GM23338 (cell line): Measurements from ENCODE around the gene TUBG2. TPM values are rescaled to one million over a fixed set of nuclear protein-coding genes. Genes with fewer than 3 reads are reported as not detected.
A peak's percentile ranks its signal among the peaks of the same experiment; 100 is the strongest.

Experiments
- ATAC-seq: fragments of 200-7000 bp; cut with Tn5 transposase; 3 replicates; pipeline ENCODE4 v1.9.1; 2020
- DNase-seq: peaks from one replicate; pipeline ENCODE4 v3.0.0-alpha.2; 2015; ENCODE audit warnings: low spot score
- H2AFZ ChIP-seq: fragments of 200-600 bp; sonication (generic); 2 replicates; pipeline ENCODE4 v1.8.0; 2016; ENCODE audit warnings: antibody characterized with exemption, mild to moderate bottlenecking, moderate library complexity
- H3F3A ChIP-seq: fragments of 200-600 bp; sonication (generic); replicated peaks from 2 replicates; pipeline ENCODE4 v1.8.0; 2017; ENCODE audit warnings: antibody characterized with exemption, mixed run types, low read depth
- H3K27ac ChIP-seq: fragments of 200-600 bp; sonication (generic); 2 replicates; pipeline ENCODE4 v1.6.1; 2016; ENCODE audit warnings: low read depth
- H3K27me3 ChIP-seq: fragments of 200-600 bp; sonication (generic); 2 replicates; pipeline ENCODE4 v1.8.0; 2016; ENCODE audit warnings: mild to moderate bottlenecking, mixed run types, moderate library complexity; ENCODE audit not compliant: insufficient read depth
- H3K36me3 ChIP-seq: fragments of 200-600 bp; sonication (generic); 2 replicates; pipeline ENCODE4 v1.8.0; 2016; ENCODE audit warnings: mild to moderate bottlenecking; ENCODE audit not compliant: insufficient read depth
- H3K4me1 ChIP-seq: fragments of 200-600 bp; sonication (generic); 2 replicates; pipeline ENCODE4 v1.8.0; 2016; ENCODE audit warnings: mild to moderate bottlenecking, moderate library complexity; ENCODE audit not compliant: insufficient read depth
- H3K4me2 ChIP-seq: fragments of 200-600 bp; sonication (generic); 2 replicates; pipeline ENCODE4 v1.7.1; 2017; ENCODE audit warnings: mixed run types
- H3K4me3 ChIP-seq: fragments of 200-600 bp; sonication (generic); 2 replicates; pipeline ENCODE4 v1.6.1; 2016; ENCODE audit warnings: mixed run types
- H3K79me2 ChIP-seq: fragments of 200-600 bp; sonication (generic); replicated peaks from 2 replicates; pipeline ENCODE4 v1.8.0; 2017; ENCODE audit warnings: mild to moderate bottlenecking; ENCODE audit not compliant: insufficient read depth
- H3K9me2 ChIP-seq: fragments of 200-600 bp; sonication (generic); 2 replicates; pipeline ENCODE4 v1.8.0; 2017; ENCODE audit not compliant: insufficient read depth
- H4K20me1 ChIP-seq: fragments of 200-600 bp; sonication (generic); replicated peaks from 2 replicates; pipeline ENCODE4 v1.8.0; 2017; ENCODE audit warnings: mild to moderate bottlenecking; ENCODE audit not compliant: insufficient read depth
- H3K27ac Mint-ChIP-seq: 2 replicates; pipeline ENCODE4 v1.8.0; 2020; ENCODE audit warnings: inconsistent platforms, mild to moderate bottlenecking, moderate library complexity, mixed read lengths
- H3K27me3 Mint-ChIP-seq: 3 replicates; pipeline ENCODE4 v1.8.0; 2022; ENCODE audit warnings: low read depth, mild to moderate bottlenecking, moderate library complexity, mixed read lengths, inconsistent platforms; ENCODE audit not compliant: insufficient read depth, poor library complexity
- H3K36me3 Mint-ChIP-seq: 3 replicates; pipeline ENCODE4 v1.8.0; 2021; ENCODE audit warnings: low read depth, mild to moderate bottlenecking, inconsistent platforms, moderate library complexity, mixed read lengths
- H3K4me1 Mint-ChIP-seq: 3 replicates; pipeline ENCODE4 v1.8.0; 2020; ENCODE audit warnings: mild to moderate bottlenecking, inconsistent platforms, mixed read lengths
- H3K4me3 Mint-ChIP-seq: 3 replicates; pipeline ENCODE4 v1.8.0; 2021; ENCODE audit warnings: moderate library complexity, mild to moderate bottlenecking, inconsistent platforms, mixed read lengths
- H3K9me3 Mint-ChIP-seq: 3 replicates; pipeline ENCODE4 v1.8.0; 2020; ENCODE audit warnings: moderate library complexity, mild to moderate bottlenecking, inconsistent platforms, mixed read lengths
- CREB1 ChIP-seq: fragments of 250-450 bp; sonication (Bioruptor Pico); IDR thresholded peaks from 2 replicates; pipeline ENCODE4 v1.5.0; 2020; ENCODE audit warnings: low read depth, mild to moderate bottlenecking, moderate library complexity
- CTCF ChIP-seq, 2 experiments: fragments of 200-600 bp in 1 of 2; sonication (generic) in 1 of 2; conservative IDR thresholded peaks; 2 replicates each; pipeline versions ENCODE4 v1.5.1 to v1.6.1; 2016 to 2017; ENCODE audit warnings: antibody characterized with exemption in 2 of 2, low read depth in 2 of 2, mild to moderate bottlenecking in 2 of 2, moderate library complexity in 1 of 2
- NANOG ChIP-seq: IDR thresholded peaks from 2 replicates; pipeline ENCODE4 v1.6.1; 2016; ENCODE audit warnings: antibody characterized with exemption, borderline replicate concordance
- ZNF114 ChIP-seq: fragments of 250-450 bp; sonication (Bioruptor Pico); IDR thresholded peaks from 2 replicates; pipeline ENCODE4 v1.5.0; 2020; ENCODE audit warnings: mild to moderate bottlenecking, moderate library complexity
- ZNF331 ChIP-seq: fragments of 250-450 bp; sonication (Bioruptor Pico); IDR thresholded peaks from 2 replicates; pipeline ENCODE4 v1.5.0; 2020; ENCODE audit warnings: low read depth, mild to moderate bottlenecking, moderate library complexity
- polyA plus RNA-seq: library from polyadenylated mRNA; unstranded; fragments of >200 nt; fragmentation: Nextera tagmentation; extraction: Ambion mirVana; gene quantifications from 2 replicates; pipeline ENCODE4 v1.2.1, GENCODE V29; 2016
- total RNA-seq: library from RNA; depleted of rRNA; stranded (reverse); fragments of >200 nt; shearing (Covaris generic); gene quantifications from 2 replicates; pipeline ENCODE4 v1.2.3, GENCODE V29; 2014
- TF ChIP-seq, protein P1 (sequence below): fragments of 250-450 bp; sonication (Bioruptor Pico); IDR thresholded peaks from 2 replicates; pipeline ENCODE4 v1.5.0; 2020; ENCODE audit warnings: mild to moderate bottlenecking, moderate library complexity
- TF ChIP-seq, protein P2 (sequence below): IDR thresholded peaks from one replicate; pipeline ENCODE4 v1.6.1; 2018; ENCODE audit warnings: antibody characterized with exemption; ENCODE audit not compliant: unreplicated experiment

The TUBG2 gene
- total and polyA plus RNA-seq, 2 experiments from 2014 or later, result 18.2 to 19.0 TPM

DNA sequence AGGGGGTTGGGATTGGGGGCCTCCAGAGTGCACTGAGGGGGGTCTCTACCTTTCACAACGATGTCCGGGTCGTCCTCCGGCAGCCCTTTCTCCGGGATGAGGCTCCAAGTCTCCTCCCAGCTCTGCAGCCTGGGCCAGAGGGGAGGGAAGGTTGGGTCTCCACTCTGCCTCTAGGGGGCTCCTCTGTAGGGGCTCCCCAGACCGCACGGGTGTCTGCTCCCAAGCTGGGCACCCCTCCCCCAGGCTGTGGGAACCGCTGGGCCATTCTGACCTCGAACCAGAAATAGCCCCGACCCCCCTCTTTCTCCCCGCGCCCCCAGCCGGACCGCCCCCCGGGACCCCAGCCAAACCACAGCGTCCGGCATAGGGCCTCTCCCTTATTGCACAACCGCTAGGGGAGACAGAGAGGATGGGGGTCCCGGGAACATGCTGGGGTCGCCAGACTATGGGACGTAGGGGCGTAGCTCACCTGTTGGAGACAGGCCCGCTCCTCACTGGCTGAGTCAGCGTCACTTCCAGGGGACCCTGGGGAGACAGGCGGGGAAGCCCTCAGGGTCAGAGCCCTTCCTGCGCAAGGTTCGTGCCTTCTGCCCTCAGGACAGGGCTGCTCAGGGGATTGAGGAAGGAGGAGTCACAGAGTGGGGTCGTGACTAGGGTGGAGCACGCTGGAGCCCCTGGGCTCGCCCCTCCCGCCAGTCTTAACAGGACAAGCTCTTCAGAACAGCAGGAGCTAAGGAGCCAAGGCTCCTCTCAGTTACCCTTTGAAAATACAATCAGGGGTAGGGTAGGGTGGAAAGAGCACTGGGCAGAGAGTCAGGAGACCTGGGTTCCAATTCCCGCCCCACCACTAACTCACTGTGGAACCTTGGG is 15.0 kb downstream of the TUBG2 start:
- Histone ChIP-seq H3K27ac (no peak overlapping the region), H3K9me2 (no peaks in the 10 kb centered on the region), H3K4me1 (peaks cover 41% of the 10 kb centered on the region), H3K36me3 (no peaks in the 10 kb centered on the region; the same call in 1 of the 2 replicates), H2AFZ (no peak overlapping the region), H3F3A (peaks cover 32% of the 10 kb centered on the region), H3K27me3 (peaks cover 63% of the 10 kb centered on the region), H3K79me2 (peaks cover 7% of the 10 kb centered on the region; the same call in 1 of the 2 replicates), H4K20me1 (0 out of 2 replicates have a peak, but pooled peaks cover 5% of the 10 kb centered on the region), H3K4me2 (peak overlapping the region; percentile 98), H3K4me3 (peak overlapping the region; percentile 92)
- H3K4me1 Mint-ChIP-seq, result peaks cover 41% of the 10 kb centered on the region
- TF ChIP-seq ZNF114 (CRISPR knock-in tag) (no peak), CREB1 (CRISPR knock-in tag) (no peak), CTCF (conservative IDR thresholded peaks at IDR 0.05; ENCODE audit: low read depth in 2 of 2) (peak; percentile 66), NANOG (no peak), ZNF331 (no peak)
- TF ChIP-seq, protein P1, sequence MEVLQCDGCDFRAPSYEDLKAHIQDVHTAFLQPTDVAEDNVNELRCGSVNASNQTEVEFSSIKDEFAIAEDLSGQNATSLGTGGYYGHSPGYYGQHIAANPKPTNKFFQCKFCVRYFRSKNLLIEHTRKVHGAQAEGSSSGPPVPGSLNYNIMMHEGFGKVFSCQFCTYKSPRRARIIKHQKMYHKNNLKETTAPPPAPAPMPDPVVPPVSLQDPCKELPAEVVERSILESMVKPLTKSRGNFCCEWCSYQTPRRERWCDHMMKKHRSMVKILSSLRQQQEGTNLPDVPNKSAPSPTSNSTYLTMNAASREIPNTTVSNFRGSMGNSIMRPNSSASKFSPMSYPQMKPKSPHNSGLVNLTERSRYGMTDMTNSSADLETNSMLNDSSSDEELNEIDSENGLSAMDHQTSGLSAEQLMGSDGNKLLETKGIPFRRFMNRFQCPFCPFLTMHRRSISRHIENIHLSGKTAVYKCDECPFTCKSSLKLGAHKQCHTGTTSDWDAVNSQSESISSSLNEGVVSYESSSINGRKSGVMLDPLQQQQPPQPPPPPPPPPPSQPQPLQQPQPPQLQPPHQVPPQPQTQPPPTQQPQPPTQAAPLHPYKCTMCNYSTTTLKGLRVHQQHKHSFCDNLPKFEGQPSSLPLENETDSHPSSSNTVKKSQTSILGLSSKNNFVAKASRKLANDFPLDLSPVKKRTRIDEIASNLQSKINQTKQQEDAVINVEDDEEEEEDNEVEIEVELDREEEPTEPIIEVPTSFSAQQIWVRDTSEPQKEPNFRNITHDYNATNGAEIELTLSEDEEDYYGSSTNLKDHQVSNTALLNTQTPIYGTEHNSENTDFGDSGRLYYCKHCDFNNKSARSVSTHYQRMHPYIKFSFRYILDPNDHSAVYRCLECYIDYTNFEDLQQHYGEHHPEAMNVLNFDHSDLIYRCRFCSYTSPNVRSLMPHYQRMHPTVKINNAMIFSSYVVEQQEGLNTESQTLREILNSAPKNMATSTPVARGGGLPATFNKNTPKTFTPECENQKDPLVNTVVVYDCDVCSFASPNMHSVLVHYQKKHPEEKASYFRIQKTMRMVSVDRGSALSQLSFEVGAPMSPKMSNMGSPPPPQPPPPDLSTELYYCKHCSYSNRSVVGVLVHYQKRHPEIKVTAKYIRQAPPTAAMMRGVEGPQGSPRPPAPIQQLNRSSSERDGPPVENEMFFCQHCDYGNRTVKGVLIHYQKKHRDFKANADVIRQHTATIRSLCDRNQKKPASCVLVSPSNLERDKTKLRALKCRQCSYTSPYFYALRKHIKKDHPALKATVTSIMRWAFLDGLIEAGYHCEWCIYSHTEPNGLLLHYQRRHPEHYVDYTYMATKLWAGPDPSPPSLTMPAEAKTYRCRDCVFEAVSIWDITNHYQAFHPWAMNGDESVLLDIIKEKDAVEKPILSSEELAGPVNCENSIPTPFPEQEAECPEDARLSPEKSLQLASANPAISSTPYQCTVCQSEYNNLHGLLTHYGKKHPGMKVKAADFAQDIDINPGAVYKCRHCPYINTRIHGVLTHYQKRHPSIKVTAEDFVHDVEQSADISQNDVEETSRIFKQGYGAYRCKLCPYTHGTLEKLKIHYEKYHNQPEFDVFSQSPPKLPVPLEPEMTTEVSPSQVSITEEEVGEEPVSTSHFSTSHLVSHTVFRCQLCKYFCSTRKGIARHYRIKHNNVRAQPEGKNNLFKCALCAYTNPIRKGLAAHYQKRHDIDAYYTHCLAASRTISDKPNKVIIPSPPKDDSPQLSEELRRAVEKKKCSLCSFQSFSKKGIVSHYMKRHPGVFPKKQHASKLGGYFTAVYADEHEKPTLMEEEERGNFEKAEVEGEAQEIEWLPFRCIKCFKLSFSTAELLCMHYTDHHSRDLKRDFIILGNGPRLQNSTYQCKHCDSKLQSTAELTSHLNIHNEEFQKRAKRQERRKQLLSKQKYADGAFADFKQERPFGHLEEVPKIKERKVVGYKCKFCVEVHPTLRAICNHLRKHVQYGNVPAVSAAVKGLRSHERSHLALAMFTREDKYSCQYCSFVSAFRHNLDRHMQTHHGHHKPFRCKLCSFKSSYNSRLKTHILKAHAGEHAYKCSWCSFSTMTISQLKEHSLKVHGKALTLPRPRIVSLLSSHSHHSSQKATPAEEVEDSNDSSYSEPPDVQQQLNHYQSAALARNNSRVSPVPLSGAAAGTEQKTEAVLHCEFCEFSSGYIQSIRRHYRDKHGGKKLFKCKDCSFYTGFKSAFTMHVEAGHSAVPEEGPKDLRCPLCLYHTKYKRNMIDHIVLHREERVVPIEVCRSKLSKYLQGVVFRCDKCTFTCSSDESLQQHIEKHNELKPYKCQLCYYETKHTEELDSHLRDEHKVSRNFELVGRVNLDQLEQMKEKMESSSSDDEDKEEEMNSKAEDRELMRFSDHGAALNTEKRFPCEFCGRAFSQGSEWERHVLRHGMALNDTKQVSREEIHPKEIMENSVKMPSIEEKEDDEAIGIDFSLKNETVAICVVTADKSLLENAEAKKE (CRISPR knock-in tag), result no peak
- TF ChIP-seq, protein P2, sequence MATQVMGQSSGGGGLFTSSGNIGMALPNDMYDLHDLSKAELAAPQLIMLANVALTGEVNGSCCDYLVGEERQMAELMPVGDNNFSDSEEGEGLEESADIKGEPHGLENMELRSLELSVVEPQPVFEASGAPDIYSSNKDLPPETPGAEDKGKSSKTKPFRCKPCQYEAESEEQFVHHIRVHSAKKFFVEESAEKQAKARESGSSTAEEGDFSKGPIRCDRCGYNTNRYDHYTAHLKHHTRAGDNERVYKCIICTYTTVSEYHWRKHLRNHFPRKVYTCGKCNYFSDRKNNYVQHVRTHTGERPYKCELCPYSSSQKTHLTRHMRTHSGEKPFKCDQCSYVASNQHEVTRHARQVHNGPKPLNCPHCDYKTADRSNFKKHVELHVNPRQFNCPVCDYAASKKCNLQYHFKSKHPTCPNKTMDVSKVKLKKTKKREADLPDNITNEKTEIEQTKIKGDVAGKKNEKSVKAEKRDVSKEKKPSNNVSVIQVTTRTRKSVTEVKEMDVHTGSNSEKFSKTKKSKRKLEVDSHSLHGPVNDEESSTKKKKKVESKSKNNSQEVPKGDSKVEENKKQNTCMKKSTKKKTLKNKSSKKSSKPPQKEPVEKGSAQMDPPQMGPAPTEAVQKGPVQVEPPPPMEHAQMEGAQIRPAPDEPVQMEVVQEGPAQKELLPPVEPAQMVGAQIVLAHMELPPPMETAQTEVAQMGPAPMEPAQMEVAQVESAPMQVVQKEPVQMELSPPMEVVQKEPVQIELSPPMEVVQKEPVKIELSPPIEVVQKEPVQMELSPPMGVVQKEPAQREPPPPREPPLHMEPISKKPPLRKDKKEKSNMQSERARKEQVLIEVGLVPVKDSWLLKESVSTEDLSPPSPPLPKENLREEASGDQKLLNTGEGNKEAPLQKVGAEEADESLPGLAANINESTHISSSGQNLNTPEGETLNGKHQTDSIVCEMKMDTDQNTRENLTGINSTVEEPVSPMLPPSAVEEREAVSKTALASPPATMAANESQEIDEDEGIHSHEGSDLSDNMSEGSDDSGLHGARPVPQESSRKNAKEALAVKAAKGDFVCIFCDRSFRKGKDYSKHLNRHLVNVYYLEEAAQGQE, result no peak
- peak overlapping the region; percentile 66 for H3K4me3 Mint-ChIP-seq
- peaks cover 22% of the 10 kb centered on the region for H3K36me3 Mint-ChIP-seq
- DNase-seq (peak; percentile 91), ATAC-seq (peak; percentile 18)
- no peak overlapping the region for H3K27ac Mint-ChIP-seq
- no peaks in the 10 kb centered on the region for H3K9me3 Mint-ChIP-seq
- peaks cover 63% of the 10 kb centered on the region for H3K27me3 Mint-ChIP-seq
